Activated CD8-positive, alpha-beta memory T cell treated with anti-CD3 and anti-CD28 coated beads for 36 hours (primary cell): ENCODE measurements around the gene KRT80. TPM values are rescaled to one million over a fixed set of nuclear protein-coding genes. Genes with fewer than 3 reads are reported as not detected.

Experiments
- CTCF ChIA-PET: fragments of 350-600 bp; sonication (Branson Sonifier 250); formaldehyde crosslinking; loops from one replicate; lab custom pipeline; 2021; ENCODE audit warnings: antibody characterized with exemption; lab: Charles Lee
- POLR2A ChIA-PET: fragments of 350-600 bp; sonication (Branson Sonifier 250); formaldehyde crosslinking; loops from one replicate; lab custom pipeline; 2021; ENCODE audit warnings: antibody characterized with exemption; lab: Charles Lee
- total RNA-seq, 2 experiments: library from RNA; stranded (reverse); gene quantifications; one replicate each; pipeline ENCODE4 v1.2.3, GENCODE V29; 2021

KRT80 gene
- total RNA-seq, 2 experiments from 2014 or later: not detected

GRCh38 chr12:52186118-52186840 is 5.5 kb downstream of the KRT80 start:
- ChIA-PET CTCF (interaction anchor here (1.1 to 1.3 kb wide), 2 partner anchors 13 to 27 kb away, joined by 3 read pairs; no protein-coding TSS in a partner anchor), POLR2A (no interaction called here)

GRCh38 chr12:52185400-52185967 is 6.3 kb downstream of the KRT80 start:
- POLR2A ChIA-PET: no interaction called here
- CTCF ChIA-PET: interaction anchor here (1.1 kb wide), 1 partner anchor 28 kb away, joined by 3 read pairs; no protein-coding TSS in a partner anchor

- ChIA-PET POLR2A (no interaction called here), CTCF (no interaction called here)
Observed at GRCh38 chr12:52184813-52185212, 7.0 kb downstream of the KRT80 start.

GRCh38 chr12:52183971-52184370 is 7.8 kb downstream of the KRT80 start:
- CTCF ChIA-PET: no interaction called here
- POLR2A ChIA-PET: no interaction called here

- ChIA-PET CTCF (no interaction called here), POLR2A (no interaction called here)
Observed at GRCh38 chr12:52183544-52183910, 8.3 kb downstream of the KRT80 start.

- ChIA-PET POLR2A (no interaction called here), CTCF (no interaction called here)
Observed at GRCh38 chr12:52182898-52183543, 8.8 kb downstream of the KRT80 start.

GRCh38 chr12:52182384-52182783 is 9.4 kb downstream of the KRT80 start:
- ChIA-PET CTCF (no interaction called here), POLR2A (no interaction called here)

GRCh38 chr12:52181746-52182145 is 10.1 kb downstream of the KRT80 start:
- ChIA-PET CTCF (no interaction called here), POLR2A (no interaction called here)

GRCh38 chr12:52180971-52181628 is 10.7 kb downstream of the KRT80 start:
- CTCF ChIA-PET: interaction anchor here (0.6 to 1.0 kb wide), 2 partner anchors 11 to 1575 kb away, joined by 3 to 4 read pairs; partner anchors contain the start of gene KRT80
- POLR2A ChIA-PET: no interaction called here

- ChIA-PET POLR2A (no interaction called here), CTCF (interaction anchor here (2.0 kb wide), 1 partner anchor 23 kb away, joined by 4 read pairs; no protein-coding TSS in a partner anchor)
Observed at GRCh38 chr12:52179396-52179973, 12.3 kb downstream of the KRT80 start.

GRCh38 chr12:52178984-52179383 is 12.8 kb downstream of the KRT80 start:
- ChIA-PET CTCF (interaction anchor here (2.0 kb wide), 1 partner anchor 22 kb away, joined by 4 read pairs; no protein-coding TSS in a partner anchor), POLR2A (no interaction called here)

GRCh38 chr12:52178443-52178842 is 13.4 kb downstream of the KRT80 start:
- POLR2A ChIA-PET: no interaction called here
- CTCF ChIA-PET: interaction anchor here (2.0 kb wide), 1 partner anchor 22 kb away, joined by 4 read pairs; no protein-coding TSS in a partner anchor

- ChIA-PET CTCF (interaction anchor here (1.0 kb wide), 1 partner anchor 19 kb away, joined by 3 read pairs; no protein-coding TSS in a partner anchor), POLR2A (no interaction called here)
Observed at GRCh38 chr12:52175371-52176350, 16.2 kb downstream of the KRT80 start.

- ChIA-PET CTCF (interaction anchor here (1.3 kb wide), 1 partner anchor 13 kb away, joined by 3 read pairs; no protein-coding TSS in a partner anchor), POLR2A (no interaction called here)
Observed at GRCh38 chr12:52173526-52173925, 18.3 kb downstream of the KRT80 start.

- CTCF ChIA-PET: interaction anchor here (0.6 to 1.3 kb wide), 2 partner anchors 14 to 95 kb away, joined by 3 to 4 read pairs; no protein-coding TSS in a partner anchor
- POLR2A ChIA-PET: no interaction called here
Observed at GRCh38 chr12:52172956-52173355, 18.9 kb downstream of the KRT80 start.

- ChIA-PET POLR2A (no interaction called here), CTCF (no interaction called here)
Observed at GRCh38 chr12:52171950-52172512, 19.8 kb downstream of the KRT80 start.

- CTCF ChIA-PET: no interaction called here
- POLR2A ChIA-PET: no interaction called here
Observed at GRCh38 chr12:52170827-52171226, 21.0 kb downstream of the KRT80 start.

GRCh38 chr12:52169886-52170285 is 21.9 kb downstream of the KRT80 start:
- CTCF ChIA-PET: no interaction called here

More at GRCh38 chr12:52169886-52170285, 21.9 kb downstream of the KRT80 start:
- POLR2A ChIA-PET: no interaction called here
